Left cardiac atrium (tissue), 4 donors: ENCODE measurements around the gene COLEC12. TPM values are rescaled to one million over a fixed set of nuclear protein-coding genes. Genes with fewer than 3 reads are reported as not detected.

Source experiments
- ATAC-seq, 2 donors: fragments of 200-7000 bp; cut with Tn5 transposase; one replicate each; pipeline ENCODE4 v1.9.1; 2020; ENCODE audit warnings: mild to moderate bottlenecking in 2 of 2, moderate library complexity in 2 of 2
- DNase-seq: peaks from one replicate; pipeline ENCODE4 v3.0.0-alpha.2; 2020
- intact Hi-C, 2 donors: fragments of 100-400 bp; cut with DNase I; formaldehyde crosslinking; loops; one replicate each; pipeline versions ENCODE4 v1.14.1 to v1.15.1; 2022 to 2023
- total RNA-seq, 2 donors: library from RNA; stranded (reverse); fragmentation: NEBNext Ultra II Directional; extraction: Animal tissue kit (Norgen Biotek cat#: 25700); gene quantifications; one replicate each; pipeline ENCODE4 v1.2.1, GENCODE V29; 2021
- donor health status: DM: no; HTN: yes; CAD: no.
- donor health status: DM: no; HTN: yes; CAD: no; lungs with severe emphysema.
- donor health status: DM: yes; HTN: yes; CAD: no.
- donor health status: Dilated cardiomyopathy.

The COLEC12 gene
- total RNA-seq, 2 donors from 2014 or later: 14.2 to 25.1 TPM

DNA sequence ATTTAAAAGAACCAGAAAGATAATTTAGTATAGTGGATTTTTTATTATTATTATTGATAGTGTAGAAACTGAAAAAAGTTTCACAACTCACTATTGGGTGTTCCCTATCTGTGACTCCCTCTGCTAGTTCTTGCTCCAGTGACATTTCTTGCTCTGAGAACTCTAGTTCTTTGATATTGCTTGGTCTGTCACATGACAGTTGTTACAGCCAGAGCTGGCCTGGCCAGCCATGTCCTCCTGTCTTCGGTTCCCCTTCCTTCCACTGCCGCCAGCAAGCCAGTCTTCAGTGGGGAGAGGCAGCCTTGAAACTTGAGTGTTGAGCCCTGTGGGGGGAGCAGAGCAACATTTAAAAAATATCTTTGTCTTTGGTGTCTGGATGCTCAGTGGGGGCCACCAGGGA, 225.0 kb downstream of the COLEC12 start:
- ATAC-seq (peak in 1 of 2 donors; percentile 19), DNase-seq (no peak)
- intact Hi-C loops: loop anchor here in 1 of 2 donors (10.0 kb wide), 1 partner anchor 559 kb away; no protein-coding TSS in a partner anchor

DNA sequence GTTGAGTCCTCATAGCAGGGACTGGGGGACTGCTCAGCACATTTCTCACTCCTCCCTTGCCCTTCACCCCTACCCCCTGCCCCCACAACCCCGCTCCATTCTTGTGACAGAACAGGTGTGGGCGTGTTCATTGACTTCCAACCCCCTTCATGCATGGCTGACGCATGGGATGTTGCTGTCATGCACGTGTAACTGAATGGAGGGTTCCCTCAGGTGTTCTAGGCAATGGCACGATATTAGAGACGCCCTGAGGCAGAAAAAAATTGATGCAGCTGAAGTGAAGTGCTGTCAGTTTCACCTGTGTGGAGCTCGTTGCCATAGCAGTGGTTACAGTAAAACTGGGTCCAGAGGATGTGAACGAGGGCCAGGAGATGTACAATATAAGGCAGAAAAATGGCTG, 226.2 kb downstream of the COLEC12 start:
- intact Hi-C loops: loop anchor here in 1 of 2 donors (10.0 kb wide), 1 partner anchor 560 kb away; no protein-coding TSS in a partner anchor
- ATAC-seq (no peak), DNase-seq (no peak)

DNA sequence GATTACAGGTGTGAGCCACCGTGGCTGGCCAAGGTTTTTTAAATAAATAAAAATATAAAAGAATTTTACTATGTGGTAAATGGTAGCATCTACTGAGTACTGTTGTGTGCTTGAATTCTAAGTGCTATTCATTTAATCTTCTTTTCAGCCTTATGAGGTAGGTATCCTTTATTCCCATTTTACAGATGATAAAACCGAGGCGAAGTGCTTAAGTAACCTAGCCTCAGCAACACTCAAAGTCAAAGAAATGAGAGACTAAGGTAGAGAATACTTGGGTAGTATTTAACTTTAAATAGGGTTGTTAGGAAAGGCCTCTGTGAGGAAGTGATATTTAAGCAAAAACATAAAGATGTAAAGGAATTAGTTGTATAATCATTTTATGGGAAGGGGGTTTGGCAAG, 227.0 kb downstream of the COLEC12 start:
- DNase-seq (no peak), ATAC-seq (no peak)
- intact Hi-C loops: loop anchor here in 1 of 2 donors (10.0 kb wide), 1 partner anchor 561 kb away; no protein-coding TSS in a partner anchor

DNA sequence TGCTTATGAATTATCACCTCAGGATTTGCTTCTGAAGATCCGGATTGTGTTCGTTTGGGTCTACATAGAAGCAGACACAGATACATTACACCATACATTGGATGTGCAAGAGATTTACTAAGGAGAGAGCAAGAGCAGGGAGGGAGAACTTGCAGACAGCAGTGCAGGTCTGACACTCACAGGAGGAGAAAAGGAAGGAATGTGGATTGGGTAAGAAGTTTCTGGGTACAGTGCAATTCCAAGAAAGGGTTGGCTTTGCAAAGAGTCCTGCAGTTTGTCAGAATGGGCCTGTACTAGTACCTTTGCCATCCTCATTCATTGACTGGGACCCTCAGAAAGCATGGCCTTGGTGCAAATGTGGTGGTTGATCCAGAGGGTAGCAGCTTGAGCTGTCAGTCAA, 227.9 kb downstream of the COLEC12 start:
- DNase-seq (no peak), ATAC-seq (no peak)
- intact Hi-C loops: loop anchor here in 1 of 2 donors (10.0 kb wide), 1 partner anchor 562 kb away; no protein-coding TSS in a partner anchor

DNA sequence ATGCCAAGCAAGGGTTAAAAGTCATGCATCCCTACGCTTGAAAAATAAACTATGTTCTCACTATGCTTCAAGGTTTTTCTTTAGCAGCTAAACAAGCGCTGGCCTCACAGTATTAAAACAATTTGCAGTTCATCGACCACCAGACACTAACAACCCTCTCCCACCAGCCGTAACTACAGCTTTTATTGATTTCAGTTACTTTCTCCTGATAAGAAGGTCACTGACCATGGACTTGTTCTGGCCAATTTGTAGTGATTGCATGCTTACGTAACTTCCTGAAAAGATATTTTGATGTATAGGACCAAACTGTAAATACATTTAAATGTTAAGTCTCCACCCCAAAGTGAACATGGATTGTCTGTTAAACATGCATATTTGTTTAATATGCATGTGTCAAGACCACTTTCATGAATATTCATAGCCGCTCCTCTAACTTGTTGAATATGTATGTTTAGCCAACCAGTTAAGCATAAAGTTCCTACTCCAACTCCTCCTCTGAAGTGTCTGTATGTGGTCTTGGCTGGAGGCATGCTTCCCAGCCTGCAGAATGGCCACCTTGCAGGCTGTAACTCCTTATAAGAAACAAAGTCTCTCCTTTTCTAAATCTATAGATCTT, 230.9 kb downstream of the COLEC12 start:
- intact Hi-C loops: loop anchor here in 1 of 2 donors (10.0 kb wide), 1 partner anchor 565 kb away; no protein-coding TSS in a partner anchor
- no peak for ATAC-seq
- no peak for DNase-seq

DNA sequence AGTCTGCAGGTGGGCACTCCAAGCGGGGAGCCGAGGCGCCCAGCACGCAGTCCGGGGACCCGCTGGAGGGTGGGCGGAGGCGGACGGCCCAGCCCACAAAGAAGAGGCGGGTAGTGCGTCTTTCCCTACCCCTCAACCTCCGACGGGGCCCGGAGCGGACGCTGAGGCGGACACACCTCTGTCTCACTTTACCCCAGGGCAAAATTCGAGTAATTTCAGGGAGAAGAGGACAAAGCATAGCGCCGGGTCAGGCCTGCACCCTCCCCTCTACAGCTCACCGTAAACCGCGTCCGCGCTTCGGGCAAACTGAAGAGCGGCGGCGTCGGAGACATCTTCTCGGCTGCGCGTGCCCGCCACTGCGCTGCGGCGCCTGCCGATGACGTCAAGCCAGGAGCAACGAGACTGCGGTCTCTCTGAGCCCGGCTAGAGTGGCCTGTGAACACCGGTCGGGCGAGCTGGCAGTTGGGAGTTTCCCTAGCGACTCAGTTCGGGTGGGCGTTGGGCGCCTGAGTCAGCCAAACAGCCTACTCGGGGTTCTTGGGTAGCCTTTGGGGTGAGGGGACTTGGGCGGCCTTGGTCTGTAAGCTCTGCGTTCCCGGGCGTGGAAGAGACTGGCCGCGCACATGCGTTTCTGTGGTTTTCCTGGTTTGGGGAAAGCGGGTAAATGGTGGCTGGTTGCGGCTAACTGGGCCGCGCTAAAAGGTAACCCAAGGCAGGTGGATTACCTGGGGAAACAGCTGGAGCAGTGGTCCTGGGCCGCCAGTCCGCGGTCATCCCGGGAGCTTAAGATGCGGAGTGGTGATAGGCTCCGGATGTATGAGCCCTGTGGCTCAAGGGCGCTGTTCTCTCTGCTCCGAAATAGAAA, 232.6 kb downstream of the COLEC12 start, which contains the start of gene THOC1:
Gene THOC1 (minus strand): TSS at position 360 of the 865 bp plus-strand sequence. CDS start 28 bp downstream, at position 332.
- ATAC-seq: peak; percentile 98 to 99
- intact Hi-C loops: no loop called here
- peak; percentile 96 for DNase-seq

DNA sequence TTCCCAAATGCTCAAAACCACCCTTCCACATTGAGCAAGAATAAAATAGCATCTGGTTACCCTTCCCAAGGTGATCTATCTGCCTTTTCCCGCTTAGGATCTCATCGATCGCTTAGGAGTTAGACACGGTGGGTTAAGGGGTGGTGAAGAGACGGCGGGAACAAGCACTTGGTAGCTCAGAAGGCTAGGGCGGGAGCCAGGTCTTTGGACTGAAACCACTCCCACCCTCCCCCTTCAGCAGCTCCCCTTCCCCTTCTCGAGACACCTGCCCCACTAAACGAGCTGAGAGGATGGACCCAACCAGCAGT, 233.2 kb downstream of the COLEC12 start:
- intact Hi-C loops: no loop called here
- DNase-seq: no peak
- ATAC-seq: no peak

Other genes starting within 250 kb of the COLEC12 start
- gene THOC1, start 232.7 kb downstream of the COLEC12 start, total RNA-seq: 10 to 100 TPM; 16.6 to 17.3 TPM
- gene CETN1, start 79.7 kb upstream of the COLEC12 start, total RNA-seq: not detected
- gene CLUL1, start 96.3 kb upstream of the COLEC12 start, total RNA-seq: under 1 TPM in 1 of 2 donors, not detected in 1; 0.50 TPM
- 1 to 10 TPM; 3.8 to 7.3 TPM for gene TYMS, start 157.0 kb upstream of the COLEC12 start, total RNA-seq
- gene ENOSF1, start 211.9 kb upstream of the COLEC12 start, total RNA-seq: 10 to 100 TPM; 35.6 to 41.5 TPM